DND-41 (cell line): ENCODE data around the gene SLC35F6.

Experiments used
- CTCF ChIP-seq: IDR thresholded peaks from 2 replicates; pipeline ENCODE4 v1.5.1; 2012; ENCODE audit warnings: borderline replicate concordance, low read length, moderate library complexity, mild to moderate bottlenecking; ENCODE audit not compliant: poor library complexity, severe bottlenecking; ENCODE audit errors: extremely low read depth
- EZH2 ChIP-seq: IDR thresholded peaks from 3 replicates; pipeline ENCODE4 v1.6.1; 2012; ENCODE audit warnings: borderline replicate concordance, low read depth, mild to moderate bottlenecking, moderate library complexity, low read length, inconsistent platforms; ENCODE audit not compliant: severe bottlenecking

GRCh38 chr2:26764906-26765305, 822 bp downstream of the SLC35F6 start:
- TF ChIP-seq CTCF = no peak
- TF ChIP-seq EZH2 = no peak
